HepG2 (cell line): ENCODE measurements around the gene STOML3. TPM values are rescaled to one million over a fixed set of nuclear protein-coding genes. Genes with fewer than 3 reads are reported as not detected.

ENCODE experiments used
- ATAC-seq: fragments of 200-7000 bp; cut with Tn5 transposase; 3 replicates; pipeline ENCODE4 v1.9.1; 2020; ENCODE audit warnings: mild to moderate bottlenecking, moderate library complexity
- BruUV-seq: library from RNA; stranded (reverse); fragments of 400-500 nt; replicated peaks from 2 replicates; lab custom pipeline; 2021; lab: Mats Ljungman, UMichigan
- CTCF ChIA-PET: fragments of 300-600 bp; formaldehyde crosslinking; extraction: SDS; loops from one replicate; lab custom pipeline; 2021; ENCODE audit warnings: low total read pairs, inconsistent platforms, low intra/inter-chr PET ratio; lab: Yijun Ruan, JAX
- POLR2A ChIA-PET: fragments of 350-600 bp; sonication (Branson Sonifier 250); formaldehyde crosslinking; loops from one replicate; lab custom pipeline; 2020; ENCODE audit warnings: antibody characterized with exemption, inconsistent platforms; lab: Yijun Ruan, JAX
- DNase-seq: peaks from one replicate; pipeline ENCODE4 v3.0.0-alpha.2; 2015; ENCODE audit warnings: low spot score
- FAIRE-seq: peaks from 3 replicates; lab custom pipeline; 2011; peaks lifted over from hg19 to GRCh38; lab: Jason Lieb, UNC
- H2AFZ ChIP-seq: one replicate; pipeline ENCODE4 v1.6.1; 2011; ENCODE audit warnings: low read length, inconsistent platforms
- H3K27ac ChIP-seq: fragments of 300-600 bp; 3 replicates; pipeline ENCODE4 v1.8.0; 2011; ENCODE audit warnings: mixed run types, mild to moderate bottlenecking, mixed read lengths, low read length, inconsistent platforms; ENCODE audit not compliant: insufficient read depth; ENCODE audit errors: extremely low read length
- H3K27me3 ChIP-seq, 2 experiments: fragments of 200-600 bp in 1 of 2; 2 replicates in 1 of 2; 3 replicates in 1 of 2; pipeline versions ENCODE4 v1.6.0 to v1.8.0; 2011; ENCODE audit warnings: low read length in 2 of 2, mild to moderate bottlenecking in 2 of 2, moderate library complexity in 2 of 2, inconsistent platforms in 1 of 2; ENCODE audit not compliant: insufficient read depth in 2 of 2, control insufficient read depth in 1 of 2
- H3K36me3 ChIP-seq, 2 experiments: fragments of 200-600 bp in 1 of 2; replicated peaks in 1 of 2; 2 replicates in 1 of 2; 3 replicates in 1 of 2; pipeline versions ENCODE4 v1.5.1 to v1.8.0; 2011; ENCODE audit warnings: low read length in 2 of 2, inconsistent platforms in 1 of 2; ENCODE audit not compliant: insufficient read depth in 2 of 2, control insufficient read depth in 1 of 2
- H3K4me1 ChIP-seq: 2 replicates; pipeline ENCODE4 v1.5.1; 2012; ENCODE audit warnings: low read length, inconsistent platforms; ENCODE audit not compliant: insufficient read depth
- H3K4me2 ChIP-seq: 2 replicates; pipeline ENCODE4 v1.6.0; 2011; ENCODE audit warnings: low read depth, low read length, inconsistent platforms
- H3K4me3 ChIP-seq, 3 experiments: fragments of 200-600 bp in 1 of 3; sonication (generic), shearing (Covaris generic) in 1 of 3; replicated peaks in 1 of 3; 2 replicates each; pipeline ENCODE4 v1.5.1; 2011 to 2016; ENCODE audit warnings: low read length in 3 of 3, inconsistent platforms in 2 of 3, low read depth in 2 of 3, mild to moderate bottlenecking in 2 of 3, control low read depth in 1 of 3, mixed read lengths in 1 of 3; ENCODE audit not compliant: insufficient read depth in 1 of 3
- H3K79me2 ChIP-seq: one replicate; pipeline ENCODE4 v1.6.1; 2011; ENCODE audit warnings: low read length, inconsistent platforms; ENCODE audit not compliant: insufficient read depth
- H3K9ac ChIP-seq: 2 replicates; pipeline ENCODE4 v1.6.0; 2011; ENCODE audit warnings: mild to moderate bottlenecking, low read depth, low read length, inconsistent platforms; ENCODE audit not compliant: insufficient read depth
- H3K9me3 ChIP-seq: 2 replicates; pipeline ENCODE4 v1.5.1; 2012; ENCODE audit warnings: mild to moderate bottlenecking, low read length
- H4K20me1 ChIP-seq: 2 replicates; pipeline ENCODE4 v1.6.0; 2011; ENCODE audit warnings: inconsistent platforms, mild to moderate bottlenecking, low read length, moderate library complexity; ENCODE audit not compliant: insufficient read depth
- ATF7 ChIP-seq, 2 experiments: fragments of 450-650 bp in 1 of 2; sonication (generic) in 1 of 2; formaldehyde crosslinking in 1 of 2; IDR thresholded peaks; 2 replicates each; pipeline versions ENCODE4 v1.4.0 to v1.6.1; 2016 to 2020; ENCODE audit warnings: antibody characterized with exemption in 1 of 2, mild to moderate bottlenecking in 1 of 2, missing genetic modification reagents in 1 of 2
- MEF2D ChIP-seq: sonication (generic); formaldehyde crosslinking; IDR thresholded peaks from 2 replicates; pipeline ENCODE4 v1.5.1; 2020; ENCODE audit warnings: mild to moderate bottlenecking, missing genetic modification reagents
- ZFP82 ChIP-seq: sonication (generic); formaldehyde crosslinking; IDR thresholded peaks from 2 replicates; pipeline ENCODE4 v1.5.1; 2020; ENCODE audit warnings: mild to moderate bottlenecking, missing genetic modification reagents, borderline replicate concordance
- ZNF260 ChIP-seq: sonication (generic); formaldehyde crosslinking; IDR thresholded peaks from 2 replicates; pipeline ENCODE4 v1.4.0; 2020; ENCODE audit warnings: missing genetic modification reagents, low read depth, mild to moderate bottlenecking, borderline replicate concordance
- ZNF530 ChIP-seq: sonication (generic); formaldehyde crosslinking; IDR thresholded peaks from 2 replicates; pipeline ENCODE4 v1.5.0; 2020; ENCODE audit warnings: low read depth, mild to moderate bottlenecking, missing genetic modification reagents
- WGBS: methylation state at CpG from one replicate; pipeline ENCODE4 v1.1.6; 2017; ENCODE audit warnings: low lambda C conversion rate; 5-methylcytosine and 5-hydroxymethylcytosine counted together
- in situ Hi-C: cut with HindIII; loops from 2 replicates; pipeline ENCODE4 v1.10.0; 2017; ENCODE audit warnings: low pct_unique_long_range_greater_than_20kb; ENCODE audit not compliant: extremely low pct_ligation_motif_present
- intact Hi-C: fragments of 100-400 bp; cut with micrococcal nuclease; formaldehyde crosslinking; loops from one replicate; pipeline ENCODE4 v1.10.0; 2022; ENCODE audit not compliant: unreplicated experiment
- polyA plus RNA-seq, 8 experiments: library from polyadenylated mRNA; depleted of rRNA in 3 of 8; stranded (reverse) in 7 of 8; unstranded in 1 of 8; fragments of >200 nt; fragmentation: Illumina TruSeq in 4 of 8; extraction: Trizol in 4 of 8; gene quantifications; 2 replicates each; pipeline versions ENCODE4 v1.2.1 to v1.2.3, GENCODE V29; 2011 to 2016; ENCODE audit warnings: low read depth in 4 of 8, missing spikeins in 1 of 8, mixed read lengths in 1 of 8; ENCODE audit not compliant: insufficient read depth in 1 of 8
- total RNA-seq, 5 experiments: library from RNA; depleted of rRNA; stranded (reverse); fragments of >200 nt; fragmentation: Illumina TruSeq; extraction: Trizol; gene quantifications; 2 replicates each; pipeline ENCODE4 v1.2.3, GENCODE V29; 2016; ENCODE audit warnings: low read depth in 1 of 5
- TF ChIP-seq, protein P1 (sequence below): sonication (generic); formaldehyde crosslinking; IDR thresholded peaks from 2 replicates; pipeline ENCODE4 v1.8.0; 2022; ENCODE audit warnings: missing genetic modification reagents, mild to moderate bottlenecking, borderline replicate concordance

STOML3 gene
- total and polyA plus RNA-seq, 2 of the 13 experiments (the other 11 are each of a cell fraction or from before 2014, with no cell fraction given): not detected

DNA sequence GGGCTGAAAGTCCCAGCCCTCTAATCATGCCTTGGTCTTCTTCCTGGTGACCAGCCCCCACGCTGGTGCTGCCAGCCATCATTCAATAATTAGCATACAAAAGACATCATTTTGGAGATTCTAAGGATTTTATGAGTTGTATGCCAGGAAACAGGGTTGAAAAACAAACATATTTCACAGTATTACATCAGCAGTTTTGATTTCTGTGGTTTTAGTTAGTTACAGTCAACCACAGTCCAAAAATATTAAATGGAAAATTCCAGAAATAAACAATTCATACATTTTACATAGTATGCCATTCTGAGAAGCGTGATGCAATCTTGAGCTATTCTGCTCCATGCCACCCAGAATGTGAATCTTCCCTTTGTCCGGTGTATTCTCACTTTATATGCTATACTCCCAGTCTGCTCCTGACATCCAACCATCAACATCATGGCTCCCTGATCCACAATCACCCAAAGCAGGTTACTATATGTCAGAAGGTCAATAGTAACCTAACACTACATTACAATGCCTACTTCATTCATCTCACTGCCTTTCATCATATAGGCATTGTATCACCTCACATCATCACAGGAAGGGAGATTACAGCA, 49.2 kb downstream of the STOML3 start:
- DNase-seq: no peak
- in situ Hi-C loops (no loop called here), intact Hi-C loops (no loop called here)
- TF ChIP-seq ZNF530 (CRISPR knock-in tag) (no peak), MEF2D (CRISPR knock-in tag) (no peak), ZNF260 (CRISPR knock-in tag) (no peak)
- TF ChIP-seq, protein P1, sequence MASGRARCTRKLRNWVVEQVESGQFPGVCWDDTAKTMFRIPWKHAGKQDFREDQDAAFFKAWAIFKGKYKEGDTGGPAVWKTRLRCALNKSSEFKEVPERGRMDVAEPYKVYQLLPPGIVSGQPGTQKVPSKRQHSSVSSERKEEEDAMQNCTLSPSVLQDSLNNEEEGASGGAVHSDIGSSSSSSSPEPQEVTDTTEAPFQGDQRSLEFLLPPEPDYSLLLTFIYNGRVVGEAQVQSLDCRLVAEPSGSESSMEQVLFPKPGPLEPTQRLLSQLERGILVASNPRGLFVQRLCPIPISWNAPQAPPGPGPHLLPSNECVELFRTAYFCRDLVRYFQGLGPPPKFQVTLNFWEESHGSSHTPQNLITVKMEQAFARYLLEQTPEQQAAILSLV (CRISPR knock-in tag): no peak
- no peak for ATAC-seq
- Histone ChIP-seq H3K4me1 (no peaks in the 10 kb centered on the region), H3K27ac (no peak overlapping the region), H3K4me3 (no peak overlapping the region), H3K9me3 (no peaks in the 10 kb centered on the region), H3K27me3 (peaks cover 0 to 5% of the 10 kb centered on the region in 2 experiments; a peak in 1 of 5 replicates), H3K79me2 (no peaks in the 10 kb centered on the region), H2AFZ (no peak overlapping the region), H3K4me2 (no peak overlapping the region), H3K36me3 (no peaks in the 10 kb centered on the region), H4K20me1 (no peaks in the 10 kb centered on the region), H3K9ac (no peak overlapping the region)
- BruUV-seq: no TSS peak
- WGBS: 13% methylated on average over 3 of the region's 3 CpGs
- ChIA-PET CTCF (no interaction called here), POLR2A (no interaction called here)
- no peak for FAIRE-seq

DNA sequence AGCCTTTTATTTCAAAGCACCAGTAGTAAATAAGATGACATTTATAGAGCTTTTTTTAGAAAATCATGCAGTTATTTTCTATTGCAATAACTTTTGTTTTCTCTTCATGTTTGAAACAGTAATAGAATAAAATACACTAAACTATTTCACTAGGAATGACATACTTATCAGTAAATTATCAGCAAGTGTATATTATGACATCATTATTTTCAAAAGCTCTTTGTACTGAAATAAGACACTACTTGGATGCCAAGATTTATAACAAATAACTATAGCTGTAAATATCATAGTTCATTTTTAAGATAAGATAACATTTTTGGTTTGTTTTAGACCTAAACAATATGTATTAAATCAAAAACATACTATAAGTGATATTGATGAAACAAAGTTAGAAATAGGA, 56.8 kb downstream of the STOML3 start:
- no peak overlapping the region for H3K9ac ChIP-seq
- BruUV-seq: no TSS peak
- no peaks in the 10 kb centered on the region for H3K79me2 ChIP-seq
- no peak overlapping the region for H3K27ac ChIP-seq
- no peaks in the 10 kb centered on the region for H3K4me1 ChIP-seq
- H3K4me3 ChIP-seq: no peak overlapping the region
- no peaks in the 10 kb centered on the region for H4K20me1 ChIP-seq
- TF ChIP-seq ZFP82 (CRISPR knock-in tag) (no peak), ATF7 (IDR thresholded peaks at IDR 0.05) (peak; percentile 94), ATF7 (CRISPR knock-in tag; IDR thresholded peaks at IDR 0.05) (no peak)
- H3K27me3 ChIP-seq: peaks cover 0 to 5% of the 10 kb centered on the region in 2 experiments; a peak in 1 of 5 replicates
- intact Hi-C loops (no loop called here), in situ Hi-C loops (no loop called here)
- ATAC-seq: no peak
- H2AFZ ChIP-seq: no peak overlapping the region
- no peak overlapping the region for H3K4me2 ChIP-seq
- ChIA-PET POLR2A (no interaction called here), CTCF (no interaction called here)
- DNase-seq: no peak
- H3K9me3 ChIP-seq: no peaks in the 10 kb centered on the region
- H3K36me3 ChIP-seq: no peaks in the 10 kb centered on the region
- no peak for FAIRE-seq
